ENCODE data around the gene ZCWPW1. TPM values are rescaled to one million over a fixed set of nuclear protein-coding genes. Genes with fewer than 3 reads are reported as not detected.

The ZCWPW1 gene
- total RNA-seq, 2 donors from 2014 or later: 3.1 to 3.5 TPM

GRCh38 chr7:100413346-100413745 lies 15.2 kb downstream of the ZCWPW1 start:
- DNase-seq (ENCODE audit: low spot score) (no peak), ATAC-seq (ENCODE audit: insufficient number of reproducible peaks, low FRiP score, low read depth) (no peak)
- no peaks in the 10 kb centered on the region for H3K36me3 ChIP-seq
- TF ChIP-seq, protein P1, sequence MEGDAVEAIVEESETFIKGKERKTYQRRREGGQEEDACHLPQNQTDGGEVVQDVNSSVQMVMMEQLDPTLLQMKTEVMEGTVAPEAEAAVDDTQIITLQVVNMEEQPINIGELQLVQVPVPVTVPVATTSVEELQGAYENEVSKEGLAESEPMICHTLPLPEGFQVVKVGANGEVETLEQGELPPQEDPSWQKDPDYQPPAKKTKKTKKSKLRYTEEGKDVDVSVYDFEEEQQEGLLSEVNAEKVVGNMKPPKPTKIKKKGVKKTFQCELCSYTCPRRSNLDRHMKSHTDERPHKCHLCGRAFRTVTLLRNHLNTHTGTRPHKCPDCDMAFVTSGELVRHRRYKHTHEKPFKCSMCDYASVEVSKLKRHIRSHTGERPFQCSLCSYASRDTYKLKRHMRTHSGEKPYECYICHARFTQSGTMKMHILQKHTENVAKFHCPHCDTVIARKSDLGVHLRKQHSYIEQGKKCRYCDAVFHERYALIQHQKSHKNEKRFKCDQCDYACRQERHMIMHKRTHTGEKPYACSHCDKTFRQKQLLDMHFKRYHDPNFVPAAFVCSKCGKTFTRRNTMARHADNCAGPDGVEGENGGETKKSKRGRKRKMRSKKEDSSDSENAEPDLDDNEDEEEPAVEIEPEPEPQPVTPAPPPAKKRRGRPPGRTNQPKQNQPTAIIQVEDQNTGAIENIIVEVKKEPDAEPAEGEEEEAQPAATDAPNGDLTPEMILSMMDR (IDR thresholded peaks at IDR 0.05): no peak
- no peaks in the 10 kb centered on the region for H3K27me3 ChIP-seq (replicated peaks; ENCODE audit: insufficient read depth)
- H3K27ac ChIP-seq: no peak overlapping the region
- H3K4me3 ChIP-seq: no peak overlapping the region
- no peaks in the 10 kb centered on the region for H3K9me3 ChIP-seq
- no peaks in the 10 kb centered on the region for H3K4me1 ChIP-seq (ENCODE audit: control insufficient read depth in 1 of 2, low read depth in 2 of 2)

DNA sequence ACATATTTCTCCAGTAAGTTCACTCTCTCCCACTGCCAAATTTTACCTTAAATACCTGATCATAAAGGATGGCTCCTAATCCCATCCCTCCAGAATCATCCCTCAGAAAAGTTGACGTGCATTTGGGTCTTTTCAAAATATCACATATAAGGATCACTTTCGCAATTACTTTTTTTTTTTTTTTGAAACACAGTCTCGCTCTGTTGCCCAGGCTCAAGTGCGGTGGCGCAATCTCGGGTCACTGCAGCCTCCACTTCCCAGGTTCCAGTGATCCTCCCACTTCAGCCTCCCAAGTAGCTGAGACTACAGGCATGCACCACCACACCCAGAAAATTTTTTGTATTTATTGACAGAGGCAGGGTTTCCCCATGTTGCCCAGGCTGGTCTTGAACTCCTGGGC lies 17.4 kb downstream of the ZCWPW1 start:
- H3K27ac ChIP-seq: no peak overlapping the region
- no peak for DNase-seq (ENCODE audit: low spot score)
- H3K4me3 ChIP-seq: no peak overlapping the region
- no peaks in the 10 kb centered on the region for H3K4me1 ChIP-seq (ENCODE audit: control insufficient read depth in 1 of 2, low read depth in 2 of 2)
- no peaks in the 10 kb centered on the region for H3K27me3 ChIP-seq (replicated peaks; ENCODE audit: insufficient read depth)
- TF ChIP-seq, protein P1 (IDR thresholded peaks at IDR 0.05): no peak
- H3K9me3 ChIP-seq: no peaks in the 10 kb centered on the region
- no peak for ATAC-seq (ENCODE audit: insufficient number of reproducible peaks, low FRiP score, low read depth)
- no peaks in the 10 kb centered on the region for H3K36me3 ChIP-seq

- H3K4me3 ChIP-seq: no peak overlapping the region
- no peaks in the 10 kb centered on the region for H3K36me3 ChIP-seq
- no peaks in the 10 kb centered on the region for H3K9me3 ChIP-seq
- ATAC-seq (ENCODE audit: insufficient number of reproducible peaks, low FRiP score, low read depth): peak; percentile 65
- no peaks in the 10 kb centered on the region for H3K27me3 ChIP-seq (replicated peaks; ENCODE audit: insufficient read depth)
- TF ChIP-seq, protein P1 (IDR thresholded peaks at IDR 0.05): peak; percentile 62
- no peak for DNase-seq (ENCODE audit: low spot score)
- no peaks in the 10 kb centered on the region for H3K4me1 ChIP-seq (ENCODE audit: control insufficient read depth in 1 of 2, low read depth in 2 of 2)
- H3K27ac ChIP-seq: no peak overlapping the region
Measured at GRCh38 chr7:100407285-100408180, 21.0 kb downstream of the ZCWPW1 start.

DNA sequence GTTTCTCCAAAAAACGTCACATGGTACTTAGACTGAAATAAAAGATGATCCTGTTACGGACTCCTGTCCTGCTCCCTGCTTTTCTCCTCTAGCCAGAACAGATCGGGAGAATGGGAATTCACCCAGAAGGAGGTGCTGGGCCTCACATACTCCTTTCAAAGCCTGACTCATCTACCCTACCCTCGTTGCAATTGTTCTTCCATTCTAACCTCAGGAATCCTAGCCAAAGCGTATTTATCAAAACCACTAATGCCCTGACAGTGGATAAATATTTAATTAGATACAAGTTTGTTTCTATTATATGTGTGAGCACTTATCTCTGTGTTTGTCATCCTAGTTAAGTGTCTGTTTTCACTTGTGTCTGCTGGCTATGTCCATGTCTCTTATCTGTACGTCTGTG lies 21.7 kb downstream of the ZCWPW1 start:
- H3K36me3 ChIP-seq: peaks cover 3% of the 10 kb centered on the region
- H3K27ac ChIP-seq: no peak overlapping the region
- H3K9me3 ChIP-seq: no peaks in the 10 kb centered on the region
- no peaks in the 10 kb centered on the region for H3K27me3 ChIP-seq (replicated peaks; ENCODE audit: insufficient read depth)
- H3K4me3 ChIP-seq: no peak overlapping the region
- no peak for ATAC-seq (ENCODE audit: insufficient number of reproducible peaks, low FRiP score, low read depth)
- no peaks in the 10 kb centered on the region for H3K4me1 ChIP-seq (ENCODE audit: control insufficient read depth in 1 of 2, low read depth in 2 of 2)
- TF ChIP-seq, protein P1 (IDR thresholded peaks at IDR 0.05): no peak
- DNase-seq (ENCODE audit: low spot score): no peak

DNA sequence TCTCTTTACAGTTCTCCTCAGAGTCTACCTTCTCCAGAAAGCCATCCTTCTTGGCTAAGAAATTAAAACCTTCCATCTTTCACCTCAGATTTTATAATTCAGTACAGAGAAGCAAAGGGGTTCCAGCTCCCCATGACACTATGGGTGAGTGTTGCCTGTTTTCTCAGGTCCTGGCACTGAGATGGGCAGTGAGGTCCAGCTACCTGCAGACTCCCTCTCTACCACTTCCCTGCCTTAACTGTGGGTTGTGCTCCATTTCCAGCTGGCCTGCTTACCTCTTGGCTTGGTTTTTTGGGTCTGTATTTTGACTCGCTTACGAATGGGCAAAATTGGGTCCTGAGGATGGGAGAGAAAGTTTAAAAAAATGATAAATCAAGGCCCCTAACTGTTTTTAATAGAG lies 26.3 kb downstream of the ZCWPW1 start:
- no peaks in the 10 kb centered on the region for H3K9me3 ChIP-seq
- no peak overlapping the region for H3K4me3 ChIP-seq
- ATAC-seq (ENCODE audit: insufficient number of reproducible peaks, low FRiP score, low read depth) (no peak), DNase-seq (ENCODE audit: low spot score) (no peak)
- no peaks in the 10 kb centered on the region for H3K4me1 ChIP-seq (ENCODE audit: control insufficient read depth in 1 of 2, low read depth in 2 of 2)
- H3K27ac ChIP-seq: no peak overlapping the region
- TF ChIP-seq, protein P1 (IDR thresholded peaks at IDR 0.05): no peak
- peaks cover 3% of the 10 kb centered on the region for H3K36me3 ChIP-seq
- no peaks in the 10 kb centered on the region for H3K27me3 ChIP-seq (replicated peaks; ENCODE audit: insufficient read depth)
